Cardiac fibroblast (primary cell): ENCODE results near the gene CBX8.
A peak's percentile ranks its signal among the peaks of the same experiment; 100 is the strongest.

Experiments
- DNase-seq, 2 donors: peaks; one replicate each; pipeline versions ENCODE4 v3.0.0 to v3.0.0-alpha.2; 2010; ENCODE audit warnings: low read depth in 2 of 2
- H3K4me3 ChIP-seq, 2 donors: replicated peaks in 1 of 2; 1 replicate in 1 of 2; 2 replicates in 1 of 2; pipeline ENCODE4 v1.5.1; 2011; ENCODE audit warnings: low read depth in 2 of 2, low read length in 2 of 2, mild to moderate bottlenecking in 2 of 2, moderate library complexity in 1 of 2
- TF ChIP-seq, protein P1 (sequence below): IDR thresholded peaks from one replicate; pipeline ENCODE4 v1.5.1; 2011; ENCODE audit warnings: low read depth, mild to moderate bottlenecking, low read length, inconsistent platforms

CBX8 gene

DNA sequence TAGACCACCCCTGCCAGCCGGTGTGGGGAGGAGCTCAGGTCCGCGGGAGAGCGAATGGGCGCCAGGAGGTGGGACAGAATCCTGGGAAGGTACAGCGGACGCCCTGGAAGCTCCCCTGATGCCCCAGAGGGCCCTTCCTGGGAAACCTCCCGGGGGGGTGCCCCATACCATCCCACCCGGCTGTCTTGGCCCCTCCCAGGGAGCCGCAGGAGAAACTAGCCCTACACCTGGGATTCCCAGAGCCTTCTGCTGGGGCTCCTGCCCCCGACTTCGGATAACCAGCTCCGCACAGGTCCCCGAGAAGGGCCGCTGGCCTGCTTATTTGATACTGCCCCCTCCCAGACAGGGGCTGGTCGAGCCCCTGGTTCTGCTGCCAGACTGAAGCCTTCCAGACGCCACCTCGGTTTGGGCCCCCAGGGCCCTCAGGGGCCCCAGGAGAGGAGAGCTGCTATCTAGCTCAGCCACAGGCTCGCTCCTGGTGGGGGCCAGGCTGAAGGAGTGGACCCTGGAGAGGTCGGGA lies 45.3 kb upstream of the CBX8 start:
- TF ChIP-seq, protein P1, sequence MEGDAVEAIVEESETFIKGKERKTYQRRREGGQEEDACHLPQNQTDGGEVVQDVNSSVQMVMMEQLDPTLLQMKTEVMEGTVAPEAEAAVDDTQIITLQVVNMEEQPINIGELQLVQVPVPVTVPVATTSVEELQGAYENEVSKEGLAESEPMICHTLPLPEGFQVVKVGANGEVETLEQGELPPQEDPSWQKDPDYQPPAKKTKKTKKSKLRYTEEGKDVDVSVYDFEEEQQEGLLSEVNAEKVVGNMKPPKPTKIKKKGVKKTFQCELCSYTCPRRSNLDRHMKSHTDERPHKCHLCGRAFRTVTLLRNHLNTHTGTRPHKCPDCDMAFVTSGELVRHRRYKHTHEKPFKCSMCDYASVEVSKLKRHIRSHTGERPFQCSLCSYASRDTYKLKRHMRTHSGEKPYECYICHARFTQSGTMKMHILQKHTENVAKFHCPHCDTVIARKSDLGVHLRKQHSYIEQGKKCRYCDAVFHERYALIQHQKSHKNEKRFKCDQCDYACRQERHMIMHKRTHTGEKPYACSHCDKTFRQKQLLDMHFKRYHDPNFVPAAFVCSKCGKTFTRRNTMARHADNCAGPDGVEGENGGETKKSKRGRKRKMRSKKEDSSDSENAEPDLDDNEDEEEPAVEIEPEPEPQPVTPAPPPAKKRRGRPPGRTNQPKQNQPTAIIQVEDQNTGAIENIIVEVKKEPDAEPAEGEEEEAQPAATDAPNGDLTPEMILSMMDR: no peak
- H3K4me3 ChIP-seq: no peak overlapping the region
- no peak for DNase-seq

DNA sequence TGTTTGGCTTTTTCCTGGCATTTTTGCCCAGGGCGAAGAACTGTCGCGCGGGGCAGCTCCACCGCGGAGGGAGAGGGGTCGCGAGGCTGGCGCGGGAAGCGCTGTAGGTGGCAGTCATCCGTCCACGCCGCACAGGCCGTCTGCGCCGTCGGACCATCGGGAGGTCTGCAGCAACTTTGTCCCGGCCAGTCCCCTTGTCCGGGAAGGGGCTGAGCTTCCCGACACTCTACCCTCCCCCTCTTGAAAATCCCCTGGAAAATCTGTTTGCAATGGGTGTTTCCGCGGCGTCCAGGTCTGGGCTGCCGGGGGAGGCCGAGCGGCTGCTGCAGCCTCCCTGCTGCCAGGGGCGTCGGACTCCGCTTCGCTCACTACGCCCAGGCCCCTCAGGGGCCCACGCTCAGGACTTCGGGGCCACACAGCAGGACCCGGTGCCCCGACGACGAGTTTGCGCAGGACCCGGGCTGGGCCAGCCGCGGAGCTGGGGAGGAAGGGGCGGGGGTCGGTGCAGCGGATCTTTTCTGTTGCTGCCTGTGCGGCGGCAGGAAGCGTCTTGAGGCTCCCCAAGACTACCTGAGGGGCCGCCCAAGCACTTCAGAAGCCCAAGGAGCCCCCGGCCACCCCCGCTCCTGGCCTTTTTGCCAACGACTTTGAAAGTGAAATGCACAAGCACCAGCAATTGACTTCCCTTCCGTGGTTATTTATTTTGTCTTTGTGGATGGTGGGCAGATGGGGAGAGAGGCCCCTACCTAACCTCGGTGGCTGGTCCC lies 44.7 kb upstream of the CBX8 start:
- no peak overlapping the region for H3K4me3 ChIP-seq
- no peak for DNase-seq
- TF ChIP-seq, protein P1: no peak

DNA sequence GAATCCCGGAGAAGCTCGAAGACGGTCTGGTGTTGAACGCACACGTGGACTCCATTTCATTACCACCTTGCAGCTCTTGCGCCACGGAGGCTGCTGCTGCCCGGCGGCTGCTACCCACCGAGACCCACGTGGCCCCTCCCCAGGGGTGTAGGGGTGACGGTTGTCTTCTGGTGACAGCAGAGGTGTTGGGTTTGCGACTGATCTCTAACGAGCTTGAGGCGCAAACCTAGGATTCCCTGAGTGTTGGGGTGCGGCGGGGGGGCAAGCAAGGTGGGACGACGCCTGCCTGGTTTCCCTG lies 44.1 kb upstream of the CBX8 start:
- DNase-seq: no peak
- TF ChIP-seq, protein P1: no peak
- no peak overlapping the region for H3K4me3 ChIP-seq

DNA sequence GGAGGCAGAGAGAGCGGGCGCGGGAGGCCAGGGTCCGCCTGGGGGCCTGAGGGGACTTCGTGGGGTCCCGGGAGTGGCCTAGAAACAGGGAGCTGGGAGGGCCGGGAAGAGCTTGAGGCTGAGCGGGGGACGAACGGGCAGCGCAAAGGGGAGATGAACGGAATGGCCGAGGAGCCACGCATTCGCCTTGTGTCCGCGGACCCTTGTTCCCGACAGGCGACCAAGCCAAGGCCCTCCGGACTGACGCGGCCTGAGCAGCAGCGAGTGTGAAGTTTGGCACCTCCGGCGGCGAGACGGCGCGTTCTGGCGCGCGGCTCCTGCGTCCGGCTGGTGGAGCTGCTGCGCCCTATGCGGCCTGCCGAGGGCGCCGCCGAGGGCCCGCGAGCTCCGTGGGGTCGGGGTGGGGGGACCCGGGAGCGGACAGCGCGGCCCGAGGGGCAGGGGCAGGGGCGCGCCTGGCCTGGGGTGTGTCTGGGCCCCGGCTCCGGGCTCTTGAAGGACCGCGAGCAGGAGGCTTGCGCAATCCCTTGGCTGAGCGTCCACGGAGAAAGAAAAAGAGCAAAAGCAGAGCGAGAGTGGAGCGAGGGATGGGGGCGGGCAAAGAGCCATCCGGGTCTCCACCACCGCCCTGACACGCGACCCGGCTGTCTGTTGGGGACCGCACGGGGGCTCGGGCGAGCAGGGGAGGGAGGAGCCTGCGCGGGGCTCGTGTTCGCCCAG lies 43.6 kb upstream of the CBX8 start:
- TF ChIP-seq, protein P1: no peak
- H3K4me3 ChIP-seq: no peak overlapping the region
- DNase-seq: peak; percentile 58 to 65

DNA sequence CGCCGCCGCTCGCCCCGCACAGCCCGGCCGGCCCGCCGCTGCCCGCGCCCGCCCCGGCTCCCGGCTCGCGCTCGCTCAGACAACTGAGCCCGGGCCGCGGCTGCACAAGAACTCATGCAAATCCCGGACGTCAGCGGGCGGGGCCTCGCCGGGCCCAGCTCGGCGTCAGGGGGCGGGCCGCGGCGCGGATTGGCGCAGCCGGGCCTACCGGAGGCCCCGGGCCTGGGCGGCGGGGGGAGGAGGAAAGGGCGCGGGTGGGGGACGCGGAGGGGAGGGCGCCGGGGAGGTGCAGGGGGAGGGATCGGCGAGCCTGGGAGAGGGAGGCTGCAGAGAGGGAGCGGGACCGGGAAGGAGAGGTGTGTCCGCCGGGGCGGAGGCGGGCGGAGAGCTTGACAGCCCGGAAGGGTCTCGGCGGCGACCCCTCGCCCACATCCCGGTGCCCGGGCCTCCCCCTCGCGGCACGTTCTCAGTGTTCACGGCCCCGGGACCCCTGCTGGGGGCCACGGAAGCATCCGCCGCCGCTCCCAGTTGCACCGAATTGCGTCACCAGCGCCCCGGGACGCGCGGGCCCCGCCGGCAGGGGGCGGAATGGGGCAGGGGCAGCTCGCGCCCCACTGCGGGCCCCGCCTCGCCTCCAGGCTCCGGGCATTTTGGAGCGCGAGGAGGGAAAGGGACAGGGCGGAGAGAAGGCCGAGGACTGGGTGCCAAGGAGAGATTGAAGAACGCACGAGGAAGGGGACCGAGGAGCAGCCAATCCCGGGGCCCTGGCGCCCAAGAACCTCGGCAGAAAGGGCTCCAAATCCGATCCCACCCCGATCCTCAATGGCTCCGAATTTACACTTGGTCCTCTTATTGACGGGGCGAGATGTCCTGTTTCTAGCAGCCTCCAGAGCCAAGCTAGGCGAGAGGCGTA lies 42.7 kb upstream of the CBX8 start, which contains the start of gene CBX4:
CBX4 (minus strand) TSS at position 85 of the 913 bp plus-strand sequence. CDS start 189 bp downstream, outside the sequence.
- peak within 1 kb of the TSS; percentile 75 for H3K4me3 ChIP-seq
- TF ChIP-seq, protein P1: peak; percentile 25
- peak; percentile 90 to 96 for DNase-seq

DNA sequence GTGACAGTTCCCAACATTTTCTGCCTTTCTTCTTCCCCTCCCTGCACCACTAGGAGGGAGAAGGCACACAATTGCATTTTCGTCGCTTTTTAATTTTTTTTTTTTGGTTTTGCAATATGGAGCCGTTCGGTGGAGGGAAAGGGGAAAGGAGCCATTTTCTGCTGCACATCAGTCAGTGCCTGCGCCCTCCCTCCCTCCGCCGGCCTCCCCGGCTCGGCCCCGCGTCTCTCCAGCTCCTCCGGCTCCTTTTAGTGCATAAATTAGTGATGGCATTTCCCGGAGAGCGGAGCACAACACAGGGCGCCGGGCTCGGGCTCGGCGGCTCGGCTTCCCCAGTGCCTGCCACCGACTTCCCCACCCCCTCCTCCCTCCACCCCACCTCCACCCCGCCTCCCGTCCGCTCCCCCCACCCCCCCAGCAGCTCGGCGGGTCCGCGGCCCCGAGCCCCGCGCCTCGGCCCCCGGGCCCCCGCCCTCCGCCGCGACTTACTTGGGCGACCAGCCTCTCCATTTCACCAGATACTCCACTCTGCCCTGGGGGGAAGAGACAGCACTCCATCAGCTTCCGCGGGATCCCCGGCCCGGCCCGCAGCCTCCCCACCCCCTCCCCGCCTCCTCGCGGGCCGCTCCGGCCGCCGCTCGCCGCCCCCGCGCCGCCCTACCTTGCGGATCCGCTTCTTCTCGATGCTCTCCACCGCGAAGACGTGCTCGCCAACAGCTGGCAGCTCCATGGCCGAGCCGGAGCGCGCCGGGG lies 41.8 kb upstream of the CBX8 start:
- H3K4me3 ChIP-seq: peak overlapping the region; percentile 75
- TF ChIP-seq, protein P1: peak; percentile 18
- DNase-seq: peak; percentile 67 to 71
